ENCODE measurements around the gene ELN.

Gene ELN

GRCh38 chr7:74101061-74101681 lies 73.2 kb downstream of the ELN start:
- H3K4me3 ChIP-seq (ENCODE audit: low read depth, low read length) = no peak overlapping the region
- H3K9me3 ChIP-seq (ENCODE audit: control insufficient read depth, insufficient read depth, low read depth, low read length) = peaks cover 12% of the 10 kb centered on the region
- H3K36me3 ChIP-seq (ENCODE audit: control insufficient read depth, insufficient read depth, low read length) = peaks cover 85% of the 10 kb centered on the region
- H3K27ac ChIP-seq (ENCODE audit: low read depth, low read length) = no peak overlapping the region
- no peaks in the 10 kb centered on the region for H3K27me3 ChIP-seq (ENCODE audit: control insufficient read depth, insufficient read depth, low read length)
- H3K4me1 ChIP-seq (ENCODE audit: control insufficient read depth, insufficient read depth, low read length) = no peaks in the 10 kb centered on the region
- no peak overlapping the region for H3K9ac ChIP-seq (ENCODE audit: low read length)

GRCh38 chr7:74103219-74103772 lies 75.3 kb downstream of the ELN start:
- Histone ChIP-seq H3K27me3 (ENCODE audit: control insufficient read depth, insufficient read depth, low read length) (no peaks in the 10 kb centered on the region), H3K27ac (ENCODE audit: low read depth, low read length) (no peak overlapping the region), H3K36me3 (ENCODE audit: control insufficient read depth, insufficient read depth, low read length) (peaks cover 84% of the 10 kb centered on the region), H3K9ac (ENCODE audit: low read length) (no peak overlapping the region), H3K4me1 (ENCODE audit: control insufficient read depth, insufficient read depth, low read length) (no peaks in the 10 kb centered on the region), H3K9me3 (ENCODE audit: control insufficient read depth, insufficient read depth, low read depth, low read length) (no peaks in the 10 kb centered on the region), H3K4me3 (ENCODE audit: low read depth, low read length) (no peak overlapping the region)

DNA sequence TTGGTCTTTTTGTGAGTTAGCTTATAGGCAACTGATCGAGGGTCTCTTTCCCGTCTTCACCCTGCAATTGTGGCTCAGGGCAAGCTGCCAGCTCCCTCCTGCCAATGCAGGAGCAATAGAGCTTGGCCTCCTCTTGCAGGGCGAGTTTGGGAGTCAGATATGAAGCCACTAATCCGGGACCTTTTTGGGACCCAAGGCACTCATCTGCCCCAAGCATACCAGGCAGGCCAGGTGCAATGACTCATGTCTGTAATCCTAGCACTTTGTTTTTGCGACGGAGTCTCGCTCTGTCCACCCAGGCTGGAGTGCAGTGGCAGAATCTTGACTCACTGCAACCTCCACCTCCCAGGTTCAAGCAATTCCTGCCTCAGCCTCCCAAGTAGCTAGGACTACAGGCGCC lies 76.7 kb downstream of the ELN start:
- no peak overlapping the region for H3K4me3 ChIP-seq (ENCODE audit: low read depth, low read length)
- H3K27ac ChIP-seq (ENCODE audit: low read depth, low read length) = no peak overlapping the region
- no peak overlapping the region for H3K9ac ChIP-seq (ENCODE audit: low read length)
- peaks cover 86% of the 10 kb centered on the region for H3K36me3 ChIP-seq (ENCODE audit: control insufficient read depth, insufficient read depth, low read length)
- no peaks in the 10 kb centered on the region for H3K4me1 ChIP-seq (ENCODE audit: control insufficient read depth, insufficient read depth, low read length)
- no peaks in the 10 kb centered on the region for H3K27me3 ChIP-seq (ENCODE audit: control insufficient read depth, insufficient read depth, low read length)
- no peaks in the 10 kb centered on the region for H3K9me3 ChIP-seq (ENCODE audit: control insufficient read depth, insufficient read depth, low read depth, low read length)

DNA sequence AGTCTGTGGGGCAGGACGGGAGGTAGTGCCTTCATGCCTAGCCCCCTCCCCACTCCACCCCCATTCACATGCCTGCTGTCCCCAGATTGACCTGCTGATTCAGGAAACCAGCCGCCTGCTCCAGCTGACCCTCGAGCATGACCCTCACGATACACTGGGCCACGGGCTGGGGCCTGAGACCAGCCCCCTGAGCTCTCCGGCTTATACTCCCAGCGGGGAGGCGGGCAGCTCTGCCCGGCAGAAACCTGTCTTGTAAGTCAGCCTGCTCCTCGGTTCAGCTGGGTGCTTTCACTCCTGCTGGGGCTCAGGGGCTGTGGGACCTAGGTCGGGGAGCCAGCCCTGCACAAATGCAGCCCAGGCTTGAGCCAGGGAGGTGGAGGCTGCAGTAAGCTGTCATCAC lies 78.0 kb downstream of the ELN start:
- Histone ChIP-seq H3K4me3 (ENCODE audit: low read depth, low read length) (no peak overlapping the region), H3K27me3 (ENCODE audit: control insufficient read depth, insufficient read depth, low read length) (no peaks in the 10 kb centered on the region), H3K4me1 (ENCODE audit: control insufficient read depth, insufficient read depth, low read length) (no peaks in the 10 kb centered on the region), H3K9me3 (ENCODE audit: control insufficient read depth, insufficient read depth, low read depth, low read length) (no peaks in the 10 kb centered on the region), H3K9ac (ENCODE audit: low read length) (no peak overlapping the region), H3K27ac (ENCODE audit: low read depth, low read length) (no peak overlapping the region), H3K36me3 (ENCODE audit: control insufficient read depth, insufficient read depth, low read length) (peaks cover 85% of the 10 kb centered on the region)

- H3K9me3 ChIP-seq (ENCODE audit: control insufficient read depth, insufficient read depth, low read depth, low read length) = no peaks in the 10 kb centered on the region
- H3K4me3 ChIP-seq (ENCODE audit: low read depth, low read length) = no peak overlapping the region
- no peaks in the 10 kb centered on the region for H3K4me1 ChIP-seq (ENCODE audit: control insufficient read depth, insufficient read depth, low read length)
- peaks cover 84% of the 10 kb centered on the region for H3K36me3 ChIP-seq (ENCODE audit: control insufficient read depth, insufficient read depth, low read length)
- no peak overlapping the region for H3K27ac ChIP-seq (ENCODE audit: low read depth, low read length)
- no peaks in the 10 kb centered on the region for H3K27me3 ChIP-seq (ENCODE audit: control insufficient read depth, insufficient read depth, low read length)
- H3K9ac ChIP-seq (ENCODE audit: low read length) = no peak overlapping the region
These were observed 78.9 kb downstream of the ELN start for GRCh38 chr7:74106846-74107245.

GRCh38 chr7:74115326-74115725 lies 87.4 kb downstream of the ELN start:
- H3K27ac ChIP-seq (ENCODE audit: low read depth, low read length) = no peak overlapping the region
- peaks cover 8% of the 10 kb centered on the region; the same call in 1 of the 2 replicates for H3K4me1 ChIP-seq (ENCODE audit: control insufficient read depth, insufficient read depth, low read length)
- peaks cover 53% of the 10 kb centered on the region for H3K36me3 ChIP-seq (ENCODE audit: control insufficient read depth, insufficient read depth, low read length)
- H3K27me3 ChIP-seq (ENCODE audit: control insufficient read depth, insufficient read depth, low read length) = no peaks in the 10 kb centered on the region
- no peak overlapping the region for H3K9ac ChIP-seq (ENCODE audit: low read length)
- H3K4me3 ChIP-seq (ENCODE audit: low read depth, low read length) = no peak overlapping the region
- H3K9me3 ChIP-seq (ENCODE audit: control insufficient read depth, insufficient read depth, low read depth, low read length) = no peaks in the 10 kb centered on the region

- H3K9me3 ChIP-seq (ENCODE audit: control insufficient read depth, insufficient read depth, low read depth, low read length) = no peaks in the 10 kb centered on the region
- no peaks in the 10 kb centered on the region for H3K27me3 ChIP-seq (ENCODE audit: control insufficient read depth, insufficient read depth, low read length)
These were observed 88.4 kb downstream of the ELN start for GRCh38 chr7:74116356-74116755.

More at GRCh38 chr7:74116356-74116755, 88.4 kb downstream of the ELN start:
- H3K27ac ChIP-seq (ENCODE audit: low read depth, low read length) = no peak overlapping the region
- H3K36me3 ChIP-seq (ENCODE audit: control insufficient read depth, insufficient read depth, low read length) = peaks cover 59% of the 10 kb centered on the region
- no peak overlapping the region for H3K4me3 ChIP-seq (ENCODE audit: low read depth, low read length)
- no peak overlapping the region for H3K9ac ChIP-seq (ENCODE audit: low read length)
- peaks cover 8% of the 10 kb centered on the region; the same call in 1 of the 2 replicates for H3K4me1 ChIP-seq (ENCODE audit: control insufficient read depth, insufficient read depth, low read length)
